ENCODE data around the gene DDB1. TPM values are rescaled to one million over a fixed set of nuclear protein-coding genes. Genes with fewer than 3 reads are reported as not detected.

Gene DDB1
- polyA plus RNA-seq, 1 donor from 2014 or later = 203 TPM

GRCh38 chr11:61290905-61291690, 41.8 kb downstream of the DDB1 start:
- TF ChIP-seq SMC3 (conservative IDR thresholded peaks at IDR 0.05; ENCODE audit: poor library complexity) (no peak), EZH2 (IDR thresholded peaks at IDR 0.05; ENCODE audit: borderline replicate concordance, insufficient read depth, low read length, poor library complexity, severe bottlenecking) (no peak), TAF1 (IDR thresholded peaks at IDR 0.05; ENCODE audit: low read depth) (no peak), RAD21 (conservative IDR thresholded peaks at IDR 0.05) (no peak), CTCF (IDR thresholded peaks at IDR 0.05; ENCODE audit: poor library complexity, severe bottlenecking) (no peak), EP300 (conservative IDR thresholded peaks at IDR 0.05; ENCODE audit: poor library complexity, severe bottlenecking) (no peak), REST (IDR thresholded peaks at IDR 0.05; ENCODE audit: borderline replicate concordance) (no peak), MXI1 (conservative IDR thresholded peaks at IDR 0.05; ENCODE audit: poor library complexity, severe bottlenecking) (no peak), POLR2AphosphoS5 (IDR thresholded peaks at IDR 0.05) (no peak)
- Histone ChIP-seq H3K9ac (ENCODE audit: low read length) (no peak overlapping the region), H2AFZ (ENCODE audit: low read depth, low read length) (no peak overlapping the region), H3F3A (ENCODE audit: insufficient read depth, low read length, poor library complexity, severe bottlenecking) (no peaks in the 10 kb centered on the region), H3K27me3 (ENCODE audit: insufficient read depth, low read depth, low read length) (no peaks in the 10 kb centered on the region), H3K4me2 (ENCODE audit: low read length) (no peak overlapping the region), H3K4me3 (ENCODE audit: low read length) (no peak overlapping the region), H3K79me2 (replicated peaks; ENCODE audit: insufficient read depth, low read length) (peaks cover 6% of the 10 kb centered on the region), H3K9me2 (ENCODE audit: insufficient read depth, low read length) (no peaks in the 10 kb centered on the region), H3K9me3 (ENCODE audit: low read length) (no peaks in the 10 kb centered on the region), H3K36me3 (ENCODE audit: insufficient read depth, low read length) (no peaks in the 10 kb centered on the region), H4K20me1 (ENCODE audit: insufficient read depth) (no peaks in the 10 kb centered on the region), H3K27ac (ENCODE audit: low read length) (no peak overlapping the region)

- no peaks in the 10 kb centered on the region for H3K9me2 ChIP-seq (ENCODE audit: insufficient read depth, low read length)
- H3K9ac ChIP-seq (ENCODE audit: low read length) = no peak overlapping the region
- TF ChIP-seq RAD21 (conservative IDR thresholded peaks at IDR 0.05) (no peak), REST (IDR thresholded peaks at IDR 0.05; ENCODE audit: borderline replicate concordance) (no peak), EZH2 (IDR thresholded peaks at IDR 0.05; ENCODE audit: borderline replicate concordance, insufficient read depth, low read length, poor library complexity, severe bottlenecking) (no peak), EP300 (conservative IDR thresholded peaks at IDR 0.05; ENCODE audit: poor library complexity, severe bottlenecking) (no peak), SMC3 (conservative IDR thresholded peaks at IDR 0.05; ENCODE audit: poor library complexity) (no peak), MXI1 (conservative IDR thresholded peaks at IDR 0.05; ENCODE audit: poor library complexity, severe bottlenecking) (no peak), POLR2AphosphoS5 (IDR thresholded peaks at IDR 0.05) (no peak), TAF1 (IDR thresholded peaks at IDR 0.05; ENCODE audit: low read depth) (no peak), CTCF (IDR thresholded peaks at IDR 0.05; ENCODE audit: poor library complexity, severe bottlenecking) (no peak)
- H3K9me3 ChIP-seq (ENCODE audit: low read length) = no peaks in the 10 kb centered on the region
- H4K20me1 ChIP-seq (ENCODE audit: insufficient read depth) = no peaks in the 10 kb centered on the region
- H3K4me2 ChIP-seq (ENCODE audit: low read length) = no peak overlapping the region
- H3F3A ChIP-seq (ENCODE audit: insufficient read depth, low read length, poor library complexity, severe bottlenecking) = no peaks in the 10 kb centered on the region
- no peaks in the 10 kb centered on the region for H3K27me3 ChIP-seq (ENCODE audit: insufficient read depth, low read depth, low read length)
- no peaks in the 10 kb centered on the region for H3K79me2 ChIP-seq (replicated peaks; ENCODE audit: insufficient read depth, low read length)
- no peak overlapping the region for H2AFZ ChIP-seq (ENCODE audit: low read depth, low read length)
- no peak overlapping the region for H3K4me3 ChIP-seq (ENCODE audit: low read length)
- no peak overlapping the region for H3K27ac ChIP-seq (ENCODE audit: low read length)
- peaks cover 4% of the 10 kb centered on the region for H3K36me3 ChIP-seq (ENCODE audit: insufficient read depth, low read length)
Measured at GRCh38 chr11:61287338-61287977, 45.4 kb downstream of the DDB1 start.

Measured in neural cell (in vitro differentiated cells).